Nephron (organoid): ENCODE data around the gene CABP1.
A peak's percentile ranks its signal among the peaks of the same experiment; 100 is the strongest.

Experiments
- H3K27ac Mint-ChIP-seq, 3 experiments: 2 replicates each; pipeline ENCODE4 v1.8.0; 2020; ENCODE audit warnings: mixed read lengths in 3 of 3, mild to moderate bottlenecking in 2 of 3, moderate library complexity in 1 of 3
- H3K27me3 Mint-ChIP-seq: 2 replicates; pipeline ENCODE4 v1.8.0; 2021; ENCODE audit warnings: low read depth, mild to moderate bottlenecking, moderate library complexity, mixed read lengths
- H3K36me3 Mint-ChIP-seq: 2 replicates; pipeline ENCODE4 v1.8.0; 2020; ENCODE audit warnings: low read depth, mixed read lengths
- H3K4me1 Mint-ChIP-seq: 2 replicates; pipeline ENCODE4 v1.8.0; 2020; ENCODE audit warnings: mixed read lengths
- H3K4me3 Mint-ChIP-seq, 3 experiments: 2 replicates each; pipeline ENCODE4 v1.8.0; 2020; ENCODE audit warnings: mild to moderate bottlenecking in 3 of 3, mixed read lengths in 3 of 3, moderate library complexity in 2 of 3
- H3K9me3 Mint-ChIP-seq: 2 replicates; pipeline ENCODE4 v1.8.0; 2020; ENCODE audit warnings: mixed read lengths
- CTCF ChIP-seq, 3 experiments: fragments of 200-600 bp; sonication (generic); IDR thresholded peaks; one replicate each; pipeline ENCODE4 v1.5.0; 2021; ENCODE audit warnings: antibody characterized with exemption in 3 of 3; ENCODE audit not compliant: unreplicated experiment in 3 of 3

Gene CABP1

GRCh38 chr12:120618954-120619615 lies 21.3 kb upstream of the CABP1 start:
- Mint-ChIP-seq H3K36me3 (no peaks in the 10 kb centered on the region), H3K27me3 (peaks cover 29% of the 10 kb centered on the region)

GRCh38 chr12:120620624-120621023 lies 19.8 kb upstream of the CABP1 start:
- TF ChIP-seq CTCF (IDR thresholded peaks at IDR 0.05; ENCODE audit: unreplicated experiment in 3 of 3): no peak
- peaks cover 5% of the 10 kb centered on the region for H3K4me1 Mint-ChIP-seq
- H3K4me3 Mint-ChIP-seq: no peak overlapping the region
- H3K27ac Mint-ChIP-seq: no peak overlapping the region
- no peaks in the 10 kb centered on the region for H3K9me3 Mint-ChIP-seq
- peaks cover 21% of the 10 kb centered on the region for H3K27me3 Mint-ChIP-seq
- no peaks in the 10 kb centered on the region for H3K36me3 Mint-ChIP-seq

More at GRCh38 chr12:120618954-120619615, 21.3 kb upstream of the CABP1 start:
- Mint-ChIP-seq H3K9me3 (no peaks in the 10 kb centered on the region), H3K4me1 (peaks cover 5% of the 10 kb centered on the region), H3K27ac (no peak overlapping the region), H3K4me3 (peak overlapping the region in 1 of 3 experiments; percentile 45)
- no peak for TF ChIP-seq CTCF (IDR thresholded peaks at IDR 0.05; ENCODE audit: unreplicated experiment in 3 of 3)

DNA sequence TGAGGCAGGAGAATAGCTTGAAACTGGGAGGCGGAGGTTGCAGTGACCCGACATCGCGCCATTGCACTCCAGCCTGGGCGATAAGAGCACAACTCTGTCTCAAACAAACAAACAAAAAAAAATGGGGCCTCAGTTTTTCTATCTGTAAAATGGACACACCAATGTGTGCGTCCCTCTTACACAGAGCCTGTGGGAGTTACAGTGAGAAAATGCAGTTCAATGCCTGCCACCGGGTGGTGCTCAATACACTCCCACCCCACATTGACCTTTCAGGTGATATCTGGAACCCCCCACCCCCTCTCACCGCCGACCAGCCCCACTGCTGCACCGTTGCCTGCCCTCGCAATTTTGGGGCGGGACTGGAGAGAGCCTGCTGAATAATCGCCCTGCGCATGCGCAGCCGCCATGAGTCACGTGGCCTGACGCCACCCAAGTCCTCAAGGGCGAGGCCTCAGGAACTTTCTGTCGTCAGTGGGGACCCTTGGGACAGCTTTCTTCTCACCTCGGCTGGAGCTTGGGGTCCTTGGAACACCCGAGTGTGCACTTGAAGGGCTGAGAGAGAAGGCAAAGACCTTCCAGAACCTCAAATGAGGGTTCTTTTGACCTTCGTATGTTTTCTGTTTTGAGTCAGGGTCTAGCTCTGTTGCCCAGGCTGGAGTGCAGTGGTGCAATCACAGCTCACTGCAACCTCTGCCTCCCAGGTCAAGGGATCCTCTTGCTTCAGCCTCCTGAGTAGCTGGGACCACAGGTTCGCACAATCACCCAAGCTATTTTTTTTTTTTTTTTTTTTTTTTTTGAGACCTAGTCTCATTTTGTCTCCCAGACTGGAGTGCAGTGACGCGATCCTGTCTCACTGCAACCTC lies 14.6 kb upstream of the CABP1 start:
- H3K9me3 Mint-ChIP-seq: no peaks in the 10 kb centered on the region

DNA sequence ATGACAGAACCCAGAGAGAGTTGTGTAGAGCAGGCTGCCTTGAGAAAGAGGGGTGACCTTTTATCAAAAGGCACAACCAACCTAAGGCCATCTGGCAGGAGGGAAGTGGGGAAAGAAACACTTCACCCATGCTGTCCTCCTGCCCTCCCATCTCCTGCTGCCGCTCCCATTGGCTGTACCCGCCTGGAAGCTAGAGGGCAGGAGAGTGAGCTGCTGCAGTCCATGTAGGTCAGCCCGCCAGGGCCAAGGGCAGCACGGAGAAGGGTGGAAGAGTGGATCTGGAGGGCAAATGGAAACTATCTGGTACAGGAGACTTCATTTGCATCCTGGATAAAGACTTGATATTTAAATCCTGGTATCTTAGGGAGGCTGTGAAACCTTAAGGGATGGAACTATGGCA lies 11.5 kb upstream of the CABP1 start:
- Mint-ChIP-seq H3K27me3 (peaks cover 19% of the 10 kb centered on the region), H3K4me1 (no peaks in the 10 kb centered on the region), H3K27ac (no peak overlapping the region), H3K36me3 (no peaks in the 10 kb centered on the region), H3K9me3 (no peaks in the 10 kb centered on the region), H3K4me3 (no peak overlapping the region)
- TF ChIP-seq CTCF (IDR thresholded peaks at IDR 0.05; ENCODE audit: unreplicated experiment in 3 of 3): no peak

More for the DNA sequence above, 14.6 kb upstream of the CABP1 start:
- H3K4me1 Mint-ChIP-seq: no peaks in the 10 kb centered on the region
- H3K4me3 Mint-ChIP-seq: no peak overlapping the region
- TF ChIP-seq CTCF (IDR thresholded peaks at IDR 0.05; ENCODE audit: unreplicated experiment in 3 of 3): no peak
- no peak overlapping the region for H3K27ac Mint-ChIP-seq
- peaks cover 21% of the 10 kb centered on the region for H3K27me3 Mint-ChIP-seq
- no peaks in the 10 kb centered on the region for H3K36me3 Mint-ChIP-seq

- Mint-ChIP-seq H3K27me3 (peaks cover 25% of the 10 kb centered on the region), H3K27ac (no peak overlapping the region), H3K4me3 (no peak overlapping the region), H3K4me1 (no peaks in the 10 kb centered on the region), H3K9me3 (no peaks in the 10 kb centered on the region), H3K36me3 (no peaks in the 10 kb centered on the region)
- no peak for TF ChIP-seq CTCF (IDR thresholded peaks at IDR 0.05; ENCODE audit: unreplicated experiment in 3 of 3)
Observed at GRCh38 chr12:120630104-120630892, 10.1 kb upstream of the CABP1 start.
